GM15510 (cell line): ENCODE data around the gene UBE2K.

Experiments used
- POLR2A ChIP-seq: IDR thresholded peaks from 3 replicates; pipeline ENCODE4 v1.6.1; 2011; ENCODE audit warnings: borderline replicate concordance; ENCODE audit not compliant: insufficient read length; ENCODE audit errors: extremely low read depth

The UBE2K gene

DNA sequence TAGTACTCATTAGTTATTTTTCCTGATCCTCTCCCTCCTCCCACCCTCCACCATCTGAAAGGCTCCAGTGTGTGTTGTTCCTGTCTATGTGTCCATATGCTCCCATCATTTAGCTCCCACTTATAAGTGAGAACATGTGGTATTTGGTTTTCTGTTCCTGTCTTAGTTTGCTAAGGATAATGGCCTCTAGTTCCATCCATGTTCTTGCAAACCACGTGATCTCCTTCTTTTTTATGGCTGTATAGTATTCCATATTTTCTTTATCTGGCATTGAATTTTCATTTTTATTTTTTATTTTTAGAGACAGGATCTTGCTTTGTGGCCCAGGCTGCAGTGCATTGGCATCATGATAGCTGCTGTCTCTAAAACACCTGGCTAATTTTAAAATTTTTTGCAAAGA lies 11.9 kb upstream of the UBE2K start:
- TF ChIP-seq POLR2A = no peak

DNA sequence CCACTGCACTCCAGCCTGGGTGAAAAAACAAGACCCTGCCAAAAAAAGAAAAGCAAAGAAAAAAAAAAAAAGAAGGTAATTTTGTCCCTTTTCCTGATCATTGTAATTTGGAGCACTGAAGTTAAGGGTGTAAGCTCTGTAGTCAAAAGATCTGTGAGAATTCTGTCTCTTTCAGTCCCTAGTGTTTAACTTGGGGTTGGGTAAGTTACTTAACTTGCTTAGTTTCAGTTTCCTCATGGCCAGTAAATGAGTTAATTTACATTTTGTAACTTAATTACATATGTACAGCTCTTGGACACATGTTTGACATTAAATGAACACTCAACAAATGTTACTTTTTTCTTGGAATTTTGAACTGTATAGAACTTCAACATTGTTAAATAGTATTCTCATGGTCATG lies 10.9 kb upstream of the UBE2K start:
- TF ChIP-seq POLR2A = no peak

DNA sequence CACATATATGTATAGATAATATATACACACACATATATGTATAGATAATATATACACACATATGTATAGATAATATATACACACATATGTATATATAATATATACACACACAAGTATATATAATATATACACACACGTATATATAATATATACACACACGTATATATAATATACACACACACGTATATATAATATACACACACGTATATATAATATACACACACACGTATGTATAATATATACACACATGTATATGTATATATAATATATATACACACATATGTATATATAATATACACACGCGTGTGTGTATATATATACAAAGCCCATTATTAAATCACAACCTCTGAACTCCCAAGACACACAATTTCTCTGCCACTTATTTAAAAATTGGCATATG lies 8.0 kb upstream of the UBE2K start:
- no peak for TF ChIP-seq POLR2A

DNA sequence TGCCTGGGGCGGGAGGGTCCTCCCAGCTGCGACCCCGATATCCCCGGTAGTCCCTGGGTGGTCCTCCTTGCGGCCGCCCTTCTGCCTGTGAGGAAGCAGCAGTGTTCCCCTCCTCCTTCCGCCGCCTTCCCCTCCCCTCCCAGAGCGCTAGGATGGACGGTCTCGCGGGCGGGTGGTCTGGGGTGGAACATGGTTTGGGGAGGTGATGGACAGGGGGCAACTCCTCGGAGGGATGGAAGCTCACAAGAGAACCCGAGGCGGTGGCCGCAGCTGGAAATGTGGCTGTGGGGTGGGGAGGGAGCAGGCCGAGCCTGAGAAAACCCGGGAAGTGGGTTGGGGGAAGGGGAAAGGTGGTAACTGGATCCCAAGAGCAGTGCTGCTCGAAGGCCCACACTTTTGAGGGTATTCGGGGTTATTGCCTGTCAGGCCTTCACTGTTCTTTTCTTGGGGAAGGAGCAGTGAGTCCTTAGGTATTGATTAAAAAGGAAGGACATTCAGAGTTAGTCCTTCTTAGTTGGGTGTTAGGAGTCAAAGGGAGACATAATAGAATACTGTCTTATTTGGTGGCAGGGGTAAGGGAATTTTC lies 581 bp downstream of the UBE2K start:
- no peak for TF ChIP-seq POLR2A

DNA sequence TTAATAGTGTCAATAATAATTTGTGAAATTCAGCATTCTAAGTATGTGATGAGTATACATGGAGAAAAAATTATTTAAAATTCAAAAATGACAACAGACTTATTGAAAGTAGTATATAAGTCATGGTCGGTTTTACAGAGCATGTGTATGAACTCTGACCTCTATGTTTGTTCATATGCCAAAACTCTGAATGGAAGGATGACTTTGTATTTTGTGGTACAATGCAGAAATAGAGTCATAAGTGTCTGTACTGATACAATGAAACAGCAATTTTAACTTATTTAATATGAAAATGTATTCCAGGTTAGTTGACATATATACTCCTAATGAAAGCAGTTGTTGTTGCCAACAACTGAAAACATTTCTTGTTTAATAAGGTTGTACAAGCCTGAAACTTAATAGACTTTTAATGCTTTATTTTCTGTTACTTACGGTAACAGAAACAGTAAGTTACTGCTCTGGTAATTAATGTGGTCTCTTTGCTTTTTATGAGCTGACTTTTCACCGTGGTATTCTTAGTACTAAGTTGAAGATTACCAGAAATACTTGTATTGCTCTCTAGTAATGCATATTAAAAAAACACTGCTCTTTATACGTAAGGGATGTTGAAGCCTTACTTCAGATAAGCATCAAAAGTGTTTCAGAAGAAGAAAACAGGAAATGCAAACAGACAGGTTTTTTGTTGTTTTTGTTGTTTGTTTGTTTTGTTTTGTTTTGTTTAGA lies 1.9 kb downstream of the UBE2K start:
- TF ChIP-seq POLR2A = no peak

DNA sequence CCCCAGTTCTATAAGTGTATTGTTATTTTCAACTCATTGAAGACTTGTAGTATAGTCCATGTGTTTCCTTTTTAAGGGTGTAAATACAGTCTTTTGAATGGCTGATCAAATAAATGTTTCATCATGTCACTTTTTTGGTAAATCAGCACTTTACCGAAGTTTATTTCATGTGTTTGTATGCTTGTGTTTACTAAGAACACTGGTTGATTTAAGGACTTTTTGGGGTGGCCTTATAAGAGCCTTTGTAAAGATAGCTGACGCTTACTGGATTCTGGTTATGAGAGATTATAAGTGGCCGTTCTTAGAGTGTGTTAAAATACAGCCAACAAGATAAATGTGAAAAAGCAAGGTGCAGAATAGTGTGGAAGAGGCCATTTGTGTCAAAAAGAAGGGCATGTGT lies 2.6 kb downstream of the UBE2K start:
- TF ChIP-seq POLR2A = no peak

DNA sequence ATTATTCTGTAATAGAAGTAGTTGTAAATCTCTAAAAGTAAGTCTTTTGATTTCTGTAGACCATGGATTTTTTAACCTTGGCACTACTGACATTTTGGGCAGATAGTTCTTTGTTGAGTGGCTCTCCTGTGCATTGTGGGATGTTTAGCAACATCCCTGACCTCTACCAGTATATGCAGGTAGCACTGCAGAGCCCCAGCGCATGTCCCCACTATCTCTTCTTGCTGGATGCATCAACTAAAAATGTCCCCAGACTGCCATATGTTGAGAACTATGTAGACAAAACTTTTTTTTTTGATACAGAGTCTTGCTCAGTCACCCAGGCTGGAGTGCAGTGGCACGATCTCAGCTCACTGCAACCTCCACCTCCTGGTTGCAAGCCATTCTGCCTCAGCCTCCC lies 4.8 kb downstream of the UBE2K start:
- TF ChIP-seq POLR2A = no peak

DNA sequence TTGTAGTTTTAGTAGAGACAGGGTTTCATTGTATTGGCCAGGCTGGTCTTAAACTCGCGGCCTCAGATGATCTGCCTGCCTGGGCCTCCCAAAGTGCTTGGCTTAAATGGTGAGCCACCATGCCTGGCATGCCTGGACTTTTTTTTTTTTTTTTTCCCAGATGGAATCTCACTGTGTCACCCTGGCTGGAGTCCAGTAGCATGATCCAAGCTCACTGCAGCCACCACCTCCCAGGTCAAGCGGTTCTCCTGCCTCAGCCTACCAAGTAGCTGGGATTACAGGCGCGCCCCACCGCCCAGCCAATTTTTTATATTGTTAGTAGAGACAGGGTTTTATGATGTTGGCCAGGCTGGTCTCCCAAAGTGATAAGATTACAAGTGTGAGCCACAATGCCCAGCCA lies 8.4 kb downstream of the UBE2K start:
- TF ChIP-seq POLR2A = no peak

DNA sequence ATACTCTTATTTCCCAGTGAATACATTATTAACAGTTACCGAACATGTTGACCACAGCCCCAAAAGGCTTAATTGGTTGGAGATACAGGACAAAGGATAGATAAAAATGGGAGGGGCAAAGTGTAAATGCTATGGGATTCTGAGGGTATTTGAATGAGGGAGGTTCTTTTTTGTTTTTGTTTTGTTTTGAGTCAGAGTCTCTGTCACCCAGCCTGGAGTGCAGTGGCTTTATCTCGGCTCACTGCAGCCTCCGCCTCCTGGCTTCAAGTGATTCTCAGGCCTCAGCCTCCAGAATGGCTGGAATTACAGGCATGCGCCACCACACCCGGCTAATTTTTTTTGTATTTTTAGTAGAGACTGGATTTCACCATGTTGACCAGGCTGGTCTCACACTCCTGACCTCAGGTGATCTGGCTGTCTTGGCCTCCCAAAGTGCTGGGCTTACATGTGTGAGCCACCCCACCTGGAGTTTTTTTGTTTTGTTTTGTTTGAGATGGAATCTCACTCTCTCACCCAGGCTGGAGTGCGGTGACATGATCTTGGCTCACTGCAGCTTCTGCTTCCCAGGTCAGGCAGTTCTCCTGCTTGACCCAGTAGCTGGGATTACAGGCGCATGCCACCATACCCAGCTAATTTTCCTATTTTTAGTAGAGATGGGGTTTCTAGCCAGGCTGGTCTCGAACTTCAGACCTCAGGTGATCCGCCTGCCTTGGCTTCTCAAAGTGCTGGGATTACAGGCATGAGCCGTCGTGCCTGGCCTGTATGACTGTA lies 9.0 kb downstream of the UBE2K start:
- no peak for TF ChIP-seq POLR2A

DNA sequence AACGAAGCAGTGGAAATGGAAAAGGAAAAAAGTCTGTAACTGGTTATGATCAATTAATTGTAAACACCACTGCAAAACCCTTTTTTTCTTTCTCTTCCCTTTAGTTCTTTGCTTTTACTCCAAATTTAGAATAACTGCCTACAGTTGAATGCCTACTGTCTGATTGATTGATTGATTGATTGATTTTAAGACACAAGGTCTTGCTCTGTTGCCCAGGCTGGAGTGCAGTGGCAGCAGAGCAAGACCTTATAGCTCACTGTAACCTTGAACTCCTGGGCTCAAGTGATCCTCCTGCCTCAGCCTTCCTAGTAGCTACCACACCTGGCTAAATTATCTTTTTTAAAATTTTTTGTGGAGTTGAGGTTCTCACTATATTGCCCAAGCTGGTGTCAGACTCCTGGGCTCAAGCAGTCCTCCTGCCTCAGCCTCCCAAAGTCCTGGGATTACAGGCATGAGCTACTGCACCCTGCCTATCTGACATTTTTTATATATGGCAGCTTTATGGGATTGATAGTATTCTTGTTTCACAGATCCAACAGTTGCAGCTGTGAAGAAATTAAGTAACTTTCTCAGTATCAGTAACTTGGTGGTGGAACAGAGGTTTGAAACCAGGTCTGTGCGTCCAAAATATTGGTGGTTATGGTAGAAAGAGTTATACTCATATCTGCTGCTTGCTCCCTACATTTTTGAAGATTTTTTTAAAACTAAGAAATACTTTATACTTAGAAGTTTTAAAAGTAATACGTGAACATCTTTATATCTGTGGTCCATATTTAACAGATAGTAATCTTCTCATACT lies 12.4 kb downstream of the UBE2K start:
- no peak for TF ChIP-seq POLR2A

DNA sequence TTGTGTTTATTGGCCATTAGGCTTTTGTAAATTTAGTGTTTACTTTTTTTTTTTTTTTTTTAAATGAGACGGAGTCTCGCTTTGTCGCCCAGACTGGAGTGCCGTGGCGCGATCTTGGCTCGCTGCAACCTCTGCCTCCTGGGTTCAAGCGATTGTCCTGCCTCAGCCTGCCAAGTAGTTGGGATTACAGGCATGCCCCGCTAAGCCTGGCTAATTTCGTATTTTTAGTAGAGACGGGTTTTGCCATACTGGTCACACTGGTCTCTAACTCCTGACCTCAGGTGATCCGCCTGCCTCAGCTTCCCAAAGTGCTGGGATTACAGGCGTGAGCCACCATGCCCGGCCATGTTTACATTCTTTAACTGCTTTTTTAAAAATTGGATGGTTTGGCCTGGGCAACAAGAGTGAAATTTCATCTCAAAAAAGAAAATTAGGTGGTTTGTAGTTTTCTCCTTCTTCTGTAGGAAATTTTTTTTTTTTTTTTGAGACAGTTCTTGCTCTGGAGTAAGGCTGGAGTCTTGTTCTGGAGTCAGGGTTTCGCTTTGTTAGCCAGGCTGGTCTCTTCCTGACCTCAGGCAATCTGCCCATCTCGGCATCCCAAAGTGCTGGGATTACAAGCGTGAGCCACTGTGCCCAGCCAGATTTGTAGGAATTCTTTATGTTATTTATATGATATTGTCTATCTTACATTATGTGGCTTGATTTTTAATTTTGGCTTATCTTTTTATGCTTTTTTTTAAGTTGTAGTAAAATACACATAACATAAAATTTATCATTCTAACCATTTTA lies 15.1 kb downstream of the UBE2K start:
- TF ChIP-seq POLR2A = no peak

DNA sequence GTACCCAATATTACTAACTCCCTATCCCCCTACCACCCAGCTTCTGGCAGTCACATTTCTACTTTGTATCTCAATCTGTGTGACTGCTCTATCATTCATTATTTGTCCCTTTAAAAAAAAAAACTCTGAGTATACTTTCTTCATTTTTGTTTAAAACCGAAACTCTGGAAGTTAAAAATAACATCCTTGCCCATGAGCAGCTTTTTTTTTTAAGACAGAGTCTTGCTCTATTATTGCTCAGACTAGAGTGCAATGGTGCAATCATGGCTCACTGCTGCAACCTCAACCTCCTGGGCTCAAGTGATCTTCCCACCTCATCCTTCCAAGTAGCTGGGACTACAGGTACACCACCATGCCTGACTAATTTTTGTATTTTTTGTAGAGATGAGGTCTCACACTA lies 15.8 kb downstream of the UBE2K start:
- no peak for TF ChIP-seq POLR2A

DNA sequence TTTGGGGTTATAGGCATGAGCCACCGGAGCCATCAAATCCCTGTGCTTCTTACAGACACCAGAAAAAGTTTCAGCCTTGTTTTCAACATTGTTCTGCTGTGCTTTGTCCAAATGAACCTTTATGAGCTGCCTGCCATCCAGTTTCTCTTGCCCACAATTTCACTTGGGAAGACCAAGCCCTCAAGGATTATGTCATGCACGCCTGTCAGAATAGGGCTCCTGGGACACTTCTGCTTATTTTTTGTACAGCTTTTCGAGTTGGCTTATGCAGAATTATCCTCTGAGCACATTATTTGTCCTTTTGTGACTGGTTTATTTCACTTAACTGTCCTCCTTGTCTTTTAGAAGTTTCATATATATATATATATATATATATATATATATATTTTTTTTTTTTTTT lies 16.2 kb downstream of the UBE2K start:
- no peak for TF ChIP-seq POLR2A

DNA sequence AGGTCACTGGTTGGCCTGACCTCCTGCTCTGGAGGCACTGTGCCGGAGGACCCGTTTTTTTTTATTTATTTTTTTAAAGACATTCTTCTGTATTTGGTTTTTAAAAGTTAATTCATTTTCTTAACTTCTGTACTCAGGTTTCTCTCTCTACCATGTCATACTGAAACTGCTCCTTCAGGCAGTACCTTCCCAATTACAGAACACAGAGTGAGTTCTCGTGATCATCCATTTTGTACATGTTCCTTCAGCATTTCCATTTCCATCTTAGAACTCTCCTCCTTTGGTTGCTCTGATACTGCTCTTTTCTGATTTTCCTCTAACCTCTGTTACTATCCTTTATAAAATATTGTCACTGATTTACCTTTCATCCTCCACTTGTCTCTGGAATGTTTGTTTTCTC lies 17.9 kb downstream of the UBE2K start:
- no peak for TF ChIP-seq POLR2A

DNA sequence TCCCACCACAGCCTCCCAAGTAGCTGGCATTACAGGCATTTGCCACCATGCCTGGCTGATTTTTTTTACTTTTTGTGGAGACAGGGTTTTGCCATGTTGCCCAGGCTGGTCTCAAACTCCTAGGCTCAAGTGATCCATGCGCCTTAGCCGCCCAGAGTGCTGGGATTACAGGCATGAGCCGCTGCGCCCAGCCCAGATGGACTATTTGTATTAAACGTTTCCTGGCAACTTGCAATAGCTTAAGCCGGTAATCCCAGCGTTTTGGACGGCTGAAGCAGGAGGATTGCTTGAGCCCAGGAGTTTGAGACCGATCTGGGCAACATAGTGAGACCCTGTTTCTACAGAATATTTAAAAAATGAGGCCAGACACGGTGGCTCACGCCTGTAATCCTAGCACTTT lies 18.4 kb downstream of the UBE2K start:
- TF ChIP-seq POLR2A = no peak
